A549 treated with Hydrocortisone at 1 μM for 4 hours (cell line): ENCODE results near the gene MSANTD3. TPM values are rescaled to one million over a fixed set of nuclear protein-coding genes. Genes with fewer than 3 reads are reported as not detected.

Source experiments
- total RNA-seq: library from RNA; stranded (reverse); fragments of 200-300 nt; extraction: Qiagen RNA extraction; gene quantifications from 5 replicates; pipeline ENCODE4 v1.2.3, GENCODE V29; 2022

Gene MSANTD3
- total RNA-seq: 55.4 to 67.8 TPM (median 59.1 TPM) in 5 replicates

DNA sequence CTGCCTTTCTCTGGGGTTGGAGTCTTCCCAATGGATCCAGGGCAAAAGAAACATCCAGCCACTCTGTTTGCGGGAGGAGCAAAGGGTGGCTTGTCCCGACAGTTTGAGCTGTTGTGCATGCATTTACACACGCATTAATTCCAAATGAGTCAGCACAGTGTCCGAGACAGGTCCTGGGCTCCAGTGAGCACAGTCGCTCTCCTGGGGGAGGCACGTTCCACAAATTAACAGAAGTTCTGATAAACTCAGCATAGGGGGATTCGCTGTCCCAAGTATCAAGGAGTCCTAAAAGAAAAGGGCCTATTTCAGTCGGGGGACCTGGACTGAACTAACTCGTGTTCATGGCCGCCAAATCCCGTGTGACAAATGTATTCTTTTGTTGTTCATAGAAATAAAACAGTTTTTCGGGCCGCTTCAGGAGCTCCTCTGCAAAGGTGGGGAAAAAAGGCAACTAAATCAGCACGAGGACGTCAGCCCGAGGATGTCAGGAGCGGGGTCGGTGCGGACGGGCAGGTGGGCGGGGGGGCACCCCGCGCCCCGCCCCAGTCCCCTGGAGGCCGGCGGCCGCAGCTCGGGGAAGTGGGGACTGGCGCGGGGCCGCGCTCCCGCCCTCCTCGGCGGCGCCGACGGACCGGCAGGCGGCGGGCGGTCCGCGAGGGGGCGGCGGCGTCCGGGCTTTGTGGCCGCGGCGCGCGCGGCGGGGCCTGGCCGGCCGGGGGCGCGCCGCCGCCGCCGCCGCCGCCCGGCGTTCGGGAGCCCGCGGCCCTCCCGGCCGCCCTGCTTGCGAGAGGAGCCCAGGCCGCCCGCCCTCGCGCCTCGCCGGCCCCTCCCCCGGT, at the start of gene MSANTD3:
MSANTD3 (plus strand) TSS at position 614 of the 836 bp plus-strand sequence. CDS start 14,796 bp downstream, outside the sequence.

GRCh38 chr9:100472788-100473275, 45.9 kb downstream of the MSANTD3 start, which contains the start of gene TMEFF1:
TMEFF1 (plus strand) TSS chr9:100473149; CDS start chr9:100473545, 396 bp downstream.

Other genes with a start within 250 kb of the MSANTD3 start
- gene TEX10, start 74.2 kb upstream of the MSANTD3 start, total RNA-seq: 23.8 to 28.5 TPM (median 25.3 TPM) in 5 replicates
- 0.83 to 1.2 TPM (median 1.1 TPM) in 5 replicates for gene TMEFF1, start 46.0 kb downstream of the MSANTD3 start, total RNA-seq
- 0.29 to 0.53 TPM (median 0.46 TPM) in 5 replicates for gene CAVIN4, start 150.9 kb downstream of the MSANTD3 start, total RNA-seq